ENCODE data around the gene ALDOB. TPM values are rescaled to one million over a fixed set of nuclear protein-coding genes. Genes with fewer than 3 reads are reported as not detected.

ALDOB gene
- total and polyA plus RNA-seq, 2 donors (not counting 3 experiments of a cell fraction or from before 2014, with no cell fraction given), result not detected

GRCh38 chr9:101427957-101428655 is 7.5 kb downstream of the ALDOB start:
- Histone ChIP-seq H3K79me2 (ENCODE audit: control insufficient read depth, insufficient read depth, low read length) (no peaks in the 10 kb centered on the region), H4K20me1 (replicated peaks; ENCODE audit: control insufficient read depth, extremely low read depth, insufficient read depth, low read length) (no peaks in the 10 kb centered on the region), H3K4me2 (ENCODE audit: insufficient read depth, low read length) (no peak overlapping the region), H2AFZ (ENCODE audit: low read depth, low read length) (no peak overlapping the region), H3K27me3 (ENCODE audit: control insufficient read depth in 2 of 2, insufficient read depth in 2 of 2, low read length in 2 of 2) (no peaks in the 10 kb centered on the region), H3K27ac (ENCODE audit: insufficient read depth, low read depth, low read length) (no peak overlapping the region), H3K9ac (replicated peaks; ENCODE audit: extremely low read depth, insufficient read depth, low read length) (no peak overlapping the region), H3K4me1 (ENCODE audit: control insufficient read depth, extremely low read depth, insufficient read depth, low read length) (no peaks in the 10 kb centered on the region), H3K4me3 (replicated peaks in 1 of 3; ENCODE audit: insufficient read depth in 1 of 3, low read depth in 1 of 3, low read length in 3 of 3) (no peak overlapping the region), H3K9me3 (replicated peaks; ENCODE audit: control insufficient read depth, insufficient read depth, low read length) (no peaks in the 10 kb centered on the region), H3K9me1 (replicated peaks; ENCODE audit: control insufficient read depth, extremely low read depth, insufficient read depth, low read length) (no peaks in the 10 kb centered on the region), H3K36me3 (ENCODE audit: control insufficient read depth in 2 of 2, extremely low read depth in 1 of 2, insufficient read depth in 2 of 2, low read length in 2 of 2) (no peaks in the 10 kb centered on the region)
- dilution Hi-C loops (cut with MboI; ENCODE audit: extremely low pct_ligation_motif_present, low sequenced_read_pairs) (no loop called here), intact Hi-C loops (cut with micrococcal nuclease) (no loop called here)
- no peak for FAIRE-seq
- no peak for DNase-seq (ENCODE audit: low read depth, low spot score)
- no TSS peak for BruUV-seq (replicated peaks)
- CTCF ChIA-PET, result no interaction called here
- TF ChIP-seq POLR2AphosphoS5 (IDR thresholded peaks at IDR 0.05; ENCODE audit: insufficient read depth, low read depth, low read length), result no peak
- TF ChIP-seq, protein P1, sequence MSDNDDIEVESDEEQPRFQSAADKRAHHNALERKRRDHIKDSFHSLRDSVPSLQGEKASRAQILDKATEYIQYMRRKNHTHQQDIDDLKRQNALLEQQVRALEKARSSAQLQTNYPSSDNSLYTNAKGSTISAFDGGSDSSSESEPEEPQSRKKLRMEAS (IDR thresholded peaks at IDR 0.05; ENCODE audit: insufficient read depth, insufficient read length), result no peak
- no peak for TF ChIP-seq POLR2A (IDR thresholded peaks at IDR 0.05; ENCODE audit: low read depth, low read length)
- no peak for TF ChIP-seq EZH2 (IDR thresholded peaks at IDR 0.05; ENCODE audit: borderline replicate concordance, low read depth, low read length, severe bottlenecking)
- POLR2A ChIA-PET, result no interaction called here

DNA sequence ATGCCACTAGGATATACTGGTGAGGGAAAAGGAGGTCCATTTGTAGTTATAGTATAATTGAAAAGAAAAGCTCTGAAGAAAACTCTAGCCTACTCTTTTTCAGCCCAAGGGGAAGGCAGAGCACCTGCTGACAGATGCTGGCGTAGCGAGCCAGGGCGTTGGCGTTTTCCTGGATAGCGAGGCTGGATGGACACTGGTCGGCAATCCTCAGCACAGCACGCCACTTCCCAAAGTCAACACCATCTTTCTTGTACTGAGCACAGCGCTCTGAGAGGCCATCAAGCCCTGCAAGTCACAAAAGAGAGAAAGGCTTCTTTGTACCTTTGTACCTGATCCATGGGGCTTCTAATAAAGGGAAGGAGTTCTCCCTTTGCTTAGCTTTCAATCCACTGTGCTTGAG is 8.2 kb downstream of the ALDOB start:
- no TSS peak for BruUV-seq (replicated peaks)
- DNase-seq (ENCODE audit: low read depth, low spot score) (no peak), FAIRE-seq (no peak)
- TF ChIP-seq GATA2 (IDR thresholded peaks at IDR 0.05; ENCODE audit: insufficient read depth, insufficient read length, low read depth, low read length) (no peak), FOS (IDR thresholded peaks at IDR 0.05; ENCODE audit: borderline replicate concordance, insufficient read depth, low read length) (no peak), POLR2A (IDR thresholded peaks at IDR 0.05; ENCODE audit: low read depth, low read length) (no peak), JUN (IDR thresholded peaks at IDR 0.05; ENCODE audit: borderline replicate concordance, insufficient read depth, insufficient read length, low read depth) (no peak), MYC (IDR thresholded peaks at IDR 0.05; ENCODE audit: low read depth, low read length) (no peak)
- TF ChIP-seq, protein P2, sequence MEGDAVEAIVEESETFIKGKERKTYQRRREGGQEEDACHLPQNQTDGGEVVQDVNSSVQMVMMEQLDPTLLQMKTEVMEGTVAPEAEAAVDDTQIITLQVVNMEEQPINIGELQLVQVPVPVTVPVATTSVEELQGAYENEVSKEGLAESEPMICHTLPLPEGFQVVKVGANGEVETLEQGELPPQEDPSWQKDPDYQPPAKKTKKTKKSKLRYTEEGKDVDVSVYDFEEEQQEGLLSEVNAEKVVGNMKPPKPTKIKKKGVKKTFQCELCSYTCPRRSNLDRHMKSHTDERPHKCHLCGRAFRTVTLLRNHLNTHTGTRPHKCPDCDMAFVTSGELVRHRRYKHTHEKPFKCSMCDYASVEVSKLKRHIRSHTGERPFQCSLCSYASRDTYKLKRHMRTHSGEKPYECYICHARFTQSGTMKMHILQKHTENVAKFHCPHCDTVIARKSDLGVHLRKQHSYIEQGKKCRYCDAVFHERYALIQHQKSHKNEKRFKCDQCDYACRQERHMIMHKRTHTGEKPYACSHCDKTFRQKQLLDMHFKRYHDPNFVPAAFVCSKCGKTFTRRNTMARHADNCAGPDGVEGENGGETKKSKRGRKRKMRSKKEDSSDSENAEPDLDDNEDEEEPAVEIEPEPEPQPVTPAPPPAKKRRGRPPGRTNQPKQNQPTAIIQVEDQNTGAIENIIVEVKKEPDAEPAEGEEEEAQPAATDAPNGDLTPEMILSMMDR (IDR thresholded peaks at IDR 0.05; ENCODE audit: extremely low read depth in 1 of 2, insufficient read depth in 1 of 2, low read depth in 1 of 2, low read length in 2 of 2), result no peak
- TF ChIP-seq, protein P1 (IDR thresholded peaks at IDR 0.05; ENCODE audit: insufficient read depth, insufficient read length), result no peak
- no peaks in the 10 kb centered on the region for H3K79me2 ChIP-seq (ENCODE audit: control insufficient read depth, insufficient read depth, low read length)
- POLR2A ChIA-PET, result no interaction called here
- no peaks in the 10 kb centered on the region for H4K20me1 ChIP-seq (replicated peaks; ENCODE audit: control insufficient read depth, extremely low read depth, insufficient read depth, low read length)
- H3K27ac ChIP-seq (ENCODE audit: insufficient read depth, low read depth, low read length), result no peak overlapping the region
- no peaks in the 10 kb centered on the region for H3K27me3 ChIP-seq (ENCODE audit: control insufficient read depth in 2 of 2, insufficient read depth in 2 of 2, low read length in 2 of 2)
- no peak overlapping the region for H3K4me2 ChIP-seq (ENCODE audit: insufficient read depth, low read length)
- H2AFZ ChIP-seq (ENCODE audit: low read depth, low read length), result no peak overlapping the region
- H3K9me1 ChIP-seq (replicated peaks; ENCODE audit: control insufficient read depth, extremely low read depth, insufficient read depth, low read length), result no peaks in the 10 kb centered on the region
- H3K36me3 ChIP-seq (ENCODE audit: control insufficient read depth in 2 of 2, extremely low read depth in 1 of 2, insufficient read depth in 2 of 2, low read length in 2 of 2), result no peaks in the 10 kb centered on the region
- CTCF ChIA-PET, result interaction anchor here (1.0 to 1.5 kb wide), 2 partner anchors 29 to 32 kb away, joined by 3 read pairs; partner anchors contain the start of genes MRPL50 and ZNF189
- dilution Hi-C loops (cut with MboI; ENCODE audit: extremely low pct_ligation_motif_present, low sequenced_read_pairs), result no loop called here
- H3K4me3 ChIP-seq (replicated peaks in 1 of 3; ENCODE audit: insufficient read depth in 1 of 3, low read depth in 1 of 3, low read length in 3 of 3), result no peak overlapping the region
- no peaks in the 10 kb centered on the region for H3K4me1 ChIP-seq (ENCODE audit: control insufficient read depth, extremely low read depth, insufficient read depth, low read length)
- no peak overlapping the region for H3K9ac ChIP-seq (replicated peaks; ENCODE audit: extremely low read depth, insufficient read depth, low read length)
- no peaks in the 10 kb centered on the region for H3K9me3 ChIP-seq (replicated peaks; ENCODE audit: control insufficient read depth, insufficient read depth, low read length)
- intact Hi-C loops (cut with micrococcal nuclease), result no loop called here
